ENCODE data around the gene NUDT17.
A peak's percentile ranks its signal among the peaks of the same experiment; 100 is the strongest.
"Not testable (repeated sequence)": the region's sequence is repeated elsewhere in the genome, so short reads cannot be mapped to it uniquely, and the experiment has no call there.

Gene NUDT17

GRCh38 chr1:145823565-145824498 is 21.6 kb upstream of the NUDT17 start, which contains the start of the genes POLR3C and RNF115:
Gene POLR3C, plus strand, starts transcription at chr1:145824200. Its CDS starts 1,577 bp downstream, at chr1:145825777.
Gene RNF115, minus strand, starts transcription at chr1:145824095. Its CDS starts 222 bp downstream, at chr1:145823873.
- peak; percentile 50 for DNase-seq (ENCODE audit: low read depth, low spot score)
- TF ChIP-seq POLR2AphosphoS5 (IDR thresholded peaks at IDR 0.05; ENCODE audit: borderline replicate concordance, low read depth, low read length) (peak; percentile 91), EZH2 (IDR thresholded peaks at IDR 0.05) (no peak), FOXP2 (optimal IDR thresholded peaks at IDR 0.05; ENCODE audit: control extremely low read depth, extremely low read length, insufficient read depth) (no peak)
- Histone ChIP-seq H3K4me3 (peak within 1 kb of the TSS; percentile 97), H3K36me3 (ENCODE audit: insufficient read depth, low read length) (peaks cover 32% of the 10 kb centered on the region), H3K27ac (peak within 1 kb of the TSS; percentile 76), H3K9me3 (ENCODE audit: low read depth, low read length) (no peaks in the 10 kb centered on the region), H3K9ac (ENCODE audit: insufficient read length) (peak within 1 kb of the TSS; percentile 97)

DNA sequence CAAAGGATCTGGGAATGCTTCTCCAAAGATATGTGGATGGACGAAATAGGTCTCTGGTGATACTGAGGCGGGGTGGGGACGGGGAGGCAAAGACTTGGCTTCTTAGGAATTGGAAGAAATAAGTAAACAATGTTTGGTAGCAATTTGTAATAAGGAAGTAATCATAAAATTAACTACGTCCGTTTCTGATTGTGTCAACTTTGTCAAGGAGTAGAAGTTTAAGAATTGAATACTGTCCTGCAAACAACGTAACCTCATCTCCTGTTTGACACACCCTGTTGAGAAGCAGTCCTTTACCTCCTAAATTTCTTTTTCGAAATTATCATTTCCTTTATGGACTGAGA is 21.0 kb upstream of the NUDT17 start:
- H3K4me3 ChIP-seq = peak overlapping the region; percentile 97
- DNase-seq (ENCODE audit: low read depth, low spot score) = no peak
- TF ChIP-seq EZH2 (IDR thresholded peaks at IDR 0.05) = no peak
- TF ChIP-seq POLR2AphosphoS5 (IDR thresholded peaks at IDR 0.05; ENCODE audit: borderline replicate concordance, low read depth, low read length) = no peak
- TF ChIP-seq FOXP2 (optimal IDR thresholded peaks at IDR 0.05; ENCODE audit: control extremely low read depth, extremely low read length, insufficient read depth) = no peak
- peak overlapping the region; percentile 76 for H3K27ac ChIP-seq
- no peaks in the 10 kb centered on the region for H3K9me3 ChIP-seq (ENCODE audit: low read depth, low read length)
- H3K9ac ChIP-seq (ENCODE audit: insufficient read length) = peak overlapping the region; percentile 97
- peaks cover 38% of the 10 kb centered on the region for H3K36me3 ChIP-seq (ENCODE audit: insufficient read depth, low read length)

GRCh38 chr1:145826030-145826429 is 19.4 kb upstream of the NUDT17 start:
- TF ChIP-seq EZH2 (IDR thresholded peaks at IDR 0.05) = no peak
- no peak for TF ChIP-seq POLR2AphosphoS5 (IDR thresholded peaks at IDR 0.05; ENCODE audit: borderline replicate concordance, low read depth, low read length)
- TF ChIP-seq FOXP2 (optimal IDR thresholded peaks at IDR 0.05; ENCODE audit: control extremely low read depth, extremely low read length, insufficient read depth) = no peak
- DNase-seq (ENCODE audit: low read depth, low spot score) = no peak
- no peak overlapping the region for H3K9ac ChIP-seq (ENCODE audit: insufficient read length)
- H3K36me3 ChIP-seq (ENCODE audit: insufficient read depth, low read length) = peaks cover 54% of the 10 kb centered on the region
- H3K4me3 ChIP-seq = no peak overlapping the region
- H3K27ac ChIP-seq = no peak overlapping the region
- no peaks in the 10 kb centered on the region for H3K9me3 ChIP-seq (ENCODE audit: low read depth, low read length)

- Histone ChIP-seq H3K9me3 (ENCODE audit: low read depth, low read length) (no peaks in the 10 kb centered on the region), H3K9ac (ENCODE audit: insufficient read length) (no peak overlapping the region), H3K36me3 (ENCODE audit: insufficient read depth, low read length) (peaks cover 70% of the 10 kb centered on the region), H3K27ac (no peak overlapping the region; the same call in 1 of the 2 replicates), H3K4me3 (no peak overlapping the region)
- no peak for DNase-seq (ENCODE audit: low read depth, low spot score)
- no peak for TF ChIP-seq FOXP2 (optimal IDR thresholded peaks at IDR 0.05; ENCODE audit: control extremely low read depth, extremely low read length, insufficient read depth)
- no peak for TF ChIP-seq EZH2 (IDR thresholded peaks at IDR 0.05)
- no peak for TF ChIP-seq POLR2AphosphoS5 (IDR thresholded peaks at IDR 0.05; ENCODE audit: borderline replicate concordance, low read depth, low read length)
Observed at GRCh38 chr1:145827966-145828365, 17.5 kb upstream of the NUDT17 start.

DNA sequence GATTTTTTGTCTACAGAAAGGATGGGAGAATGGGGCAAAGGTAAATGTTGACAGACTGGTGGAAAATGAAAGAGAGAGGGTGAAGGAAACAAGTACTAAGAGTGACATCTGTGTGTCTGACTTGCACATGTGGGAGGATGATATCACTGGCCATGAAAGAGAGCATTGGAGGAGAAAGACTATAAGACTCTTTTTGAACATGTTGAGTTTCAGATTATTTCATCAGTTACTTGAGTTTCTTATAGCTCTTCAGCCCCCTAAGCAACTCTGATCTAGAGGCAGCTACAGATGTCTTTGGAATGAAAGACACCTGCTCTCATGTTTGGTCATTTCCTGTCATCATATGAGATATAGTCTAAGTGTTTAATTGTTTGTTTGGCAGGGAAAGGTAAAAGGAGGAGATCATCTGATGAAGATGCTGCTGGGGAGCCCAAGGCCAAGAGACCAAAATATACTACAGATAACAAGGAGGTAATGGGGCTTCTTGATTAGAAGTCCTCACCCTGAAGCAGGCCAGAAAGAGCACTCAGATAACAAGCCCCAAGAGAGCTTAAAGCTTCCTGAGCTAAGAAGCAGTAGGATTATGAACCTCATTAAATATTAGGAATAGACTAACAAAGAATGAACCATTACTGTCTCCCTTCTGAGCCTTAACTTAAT is 16.9 kb upstream of the NUDT17 start:
- no peak for DNase-seq (ENCODE audit: low read depth, low spot score)
- no peak for TF ChIP-seq FOXP2 (optimal IDR thresholded peaks at IDR 0.05; ENCODE audit: control extremely low read depth, extremely low read length, insufficient read depth)
- TF ChIP-seq POLR2AphosphoS5 (IDR thresholded peaks at IDR 0.05; ENCODE audit: borderline replicate concordance, low read depth, low read length) = no peak
- TF ChIP-seq EZH2 (IDR thresholded peaks at IDR 0.05) = no peak
- Histone ChIP-seq H3K9me3 (ENCODE audit: low read depth, low read length) (no peaks in the 10 kb centered on the region), H3K27ac (no peak overlapping the region; the same call in 1 of the 2 replicates), H3K36me3 (ENCODE audit: insufficient read depth, low read length) (peaks cover 75% of the 10 kb centered on the region), H3K4me3 (no peak overlapping the region), H3K9ac (ENCODE audit: insufficient read length) (no peak overlapping the region)

GRCh38 chr1:145830810-145831209 is 14.6 kb upstream of the NUDT17 start:
- H3K27ac ChIP-seq; H3K9ac ChIP-seq (ENCODE audit: insufficient read length); DNase-seq (ENCODE audit: low read depth, low spot score); H3K9me3 ChIP-seq (ENCODE audit: low read depth, low read length); H3K4me3 ChIP-seq: not testable (repeated sequence)
- peaks cover 95% of the 10 kb centered on the region for H3K36me3 ChIP-seq (ENCODE audit: insufficient read depth, low read length)

GRCh38 chr1:145837656-145838055 is 7.8 kb upstream of the NUDT17 start:
- Histone ChIP-seq H3K36me3 (ENCODE audit: insufficient read depth, low read length) (peaks cover 94% of the 10 kb centered on the region), H3K4me3 (no peak overlapping the region), H3K9ac (ENCODE audit: insufficient read length) (no peak overlapping the region), H3K27ac (no peak overlapping the region), H3K9me3 (ENCODE audit: low read depth, low read length) (no peaks in the 10 kb centered on the region)
- no peak for DNase-seq (ENCODE audit: low read depth, low spot score)
- no peak for TF ChIP-seq POLR2AphosphoS5 (IDR thresholded peaks at IDR 0.05; ENCODE audit: borderline replicate concordance, low read depth, low read length)
- TF ChIP-seq EZH2 (IDR thresholded peaks at IDR 0.05) = no peak
- TF ChIP-seq FOXP2 (optimal IDR thresholded peaks at IDR 0.05; ENCODE audit: control extremely low read depth, extremely low read length, insufficient read depth) = no peak

GRCh38 chr1:145843031-145843430 is 2.4 kb upstream of the NUDT17 start:
- peaks cover 51% of the 10 kb centered on the region for H3K36me3 ChIP-seq (ENCODE audit: insufficient read depth, low read length)
- H3K9me3 ChIP-seq (ENCODE audit: low read depth, low read length) = no peaks in the 10 kb centered on the region
- DNase-seq (ENCODE audit: low read depth, low spot score) = no peak
- no peak overlapping the region for H3K4me3 ChIP-seq
- no peak overlapping the region for H3K27ac ChIP-seq
- no peak for TF ChIP-seq EZH2 (IDR thresholded peaks at IDR 0.05)
- no peak for TF ChIP-seq FOXP2 (optimal IDR thresholded peaks at IDR 0.05; ENCODE audit: control extremely low read depth, extremely low read length, insufficient read depth)
- TF ChIP-seq POLR2AphosphoS5 (IDR thresholded peaks at IDR 0.05; ENCODE audit: borderline replicate concordance, low read depth, low read length) = no peak
- no peak overlapping the region for H3K9ac ChIP-seq (ENCODE audit: insufficient read length)
